IMR-90 (cell line): ENCODE measurements around the gene SAMM50.

Experiments used
- BHLHE40 ChIP-seq: fragments of 150-350 bp; IDR thresholded peaks from 2 replicates; pipeline ENCODE4 v1.6.1; 2016; ENCODE audit warnings: mild to moderate bottlenecking, low read depth, low read length
- CEBPB ChIP-seq: IDR thresholded peaks from 2 replicates; pipeline ENCODE4 v1.6.1; 2012; ENCODE audit warnings: low read depth, low read length, improper control_type of control experiment
- MAFK ChIP-seq: IDR thresholded peaks from 2 replicates; pipeline ENCODE4 v1.6.1; 2012; ENCODE audit warnings: low read depth, low read length, improper control_type of control experiment
- MXI1 ChIP-seq: IDR thresholded peaks from 2 replicates; pipeline ENCODE4 v1.6.1; 2012; ENCODE audit warnings: low read depth, mild to moderate bottlenecking, low read length, moderate library complexity, borderline replicate concordance
- SMC3 ChIP-seq: fragments of 150-350 bp; IDR thresholded peaks from 2 replicates; pipeline ENCODE4 v1.6.1; 2016; ENCODE audit warnings: low read depth, mild to moderate bottlenecking, antibody characterized with exemption, low read length, moderate library complexity
- TF ChIP-seq, protein P1 (sequence below): conservative IDR thresholded peaks from 2 replicates; pipeline ENCODE4 v1.5.1; 2012; ENCODE audit warnings: mild to moderate bottlenecking, low read depth, low read length, improper control_type of control experiment
- TF ChIP-seq, protein P2 (sequence below): fragments of 150-350 bp; IDR thresholded peaks from 2 replicates; pipeline ENCODE4 v1.6.1; 2017; ENCODE audit warnings: mild to moderate bottlenecking, antibody characterized with exemption, low read length, low read depth

GRCh38 chr22:44012162-44012561, 56.9 kb downstream of the SAMM50 start:
- TF ChIP-seq CEBPB, result no peak
- TF ChIP-seq, protein P1, sequence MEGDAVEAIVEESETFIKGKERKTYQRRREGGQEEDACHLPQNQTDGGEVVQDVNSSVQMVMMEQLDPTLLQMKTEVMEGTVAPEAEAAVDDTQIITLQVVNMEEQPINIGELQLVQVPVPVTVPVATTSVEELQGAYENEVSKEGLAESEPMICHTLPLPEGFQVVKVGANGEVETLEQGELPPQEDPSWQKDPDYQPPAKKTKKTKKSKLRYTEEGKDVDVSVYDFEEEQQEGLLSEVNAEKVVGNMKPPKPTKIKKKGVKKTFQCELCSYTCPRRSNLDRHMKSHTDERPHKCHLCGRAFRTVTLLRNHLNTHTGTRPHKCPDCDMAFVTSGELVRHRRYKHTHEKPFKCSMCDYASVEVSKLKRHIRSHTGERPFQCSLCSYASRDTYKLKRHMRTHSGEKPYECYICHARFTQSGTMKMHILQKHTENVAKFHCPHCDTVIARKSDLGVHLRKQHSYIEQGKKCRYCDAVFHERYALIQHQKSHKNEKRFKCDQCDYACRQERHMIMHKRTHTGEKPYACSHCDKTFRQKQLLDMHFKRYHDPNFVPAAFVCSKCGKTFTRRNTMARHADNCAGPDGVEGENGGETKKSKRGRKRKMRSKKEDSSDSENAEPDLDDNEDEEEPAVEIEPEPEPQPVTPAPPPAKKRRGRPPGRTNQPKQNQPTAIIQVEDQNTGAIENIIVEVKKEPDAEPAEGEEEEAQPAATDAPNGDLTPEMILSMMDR, result no peak
- no peak for TF ChIP-seq BHLHE40
- TF ChIP-seq, protein P2, sequence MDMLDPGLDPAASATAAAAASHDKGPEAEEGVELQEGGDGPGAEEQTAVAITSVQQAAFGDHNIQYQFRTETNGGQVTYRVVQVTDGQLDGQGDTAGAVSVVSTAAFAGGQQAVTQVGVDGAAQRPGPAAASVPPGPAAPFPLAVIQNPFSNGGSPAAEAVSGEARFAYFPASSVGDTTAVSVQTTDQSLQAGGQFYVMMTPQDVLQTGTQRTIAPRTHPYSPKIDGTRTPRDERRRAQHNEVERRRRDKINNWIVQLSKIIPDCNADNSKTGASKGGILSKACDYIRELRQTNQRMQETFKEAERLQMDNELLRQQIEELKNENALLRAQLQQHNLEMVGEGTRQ, result no peak
- no peak for TF ChIP-seq MXI1
- no peak for TF ChIP-seq MAFK
- no peak for TF ChIP-seq SMC3
